Endodermal cell (in vitro differentiated cells): Measurements from ENCODE around the gene RAB40C. TPM values are rescaled to one million over a fixed set of nuclear protein-coding genes. Genes with fewer than 3 reads are reported as not detected.
A peak's percentile ranks its signal among the peaks of the same experiment; 100 is the strongest.

Source experiments
- DNase-seq: peaks from one replicate; pipeline ENCODE4 v3.0.0-alpha.2; 2017
- H3K27ac ChIP-seq: 2 replicates; pipeline ENCODE4 v1.5.1; 2013; ENCODE audit warnings: mild to moderate bottlenecking, low read depth, low read length, moderate library complexity
- H3K27me3 ChIP-seq: 2 replicates; pipeline ENCODE4 v1.6.1; 2013; ENCODE audit warnings: mild to moderate bottlenecking, low read length, moderate library complexity; ENCODE audit not compliant: insufficient read depth, control insufficient read depth, poor library complexity, severe bottlenecking
- H3K36me3 ChIP-seq: 2 replicates; pipeline ENCODE4 v1.7.0; 2013; ENCODE audit warnings: mild to moderate bottlenecking, low read length, moderate library complexity; ENCODE audit not compliant: control insufficient read depth, insufficient read depth
- H3K4me1 ChIP-seq: one replicate; pipeline ENCODE4 v1.7.0; 2013; ENCODE audit warnings: low read length; ENCODE audit not compliant: control insufficient read depth, insufficient read depth
- H3K4me3 ChIP-seq: 2 replicates; pipeline ENCODE4 v1.5.1; 2013; ENCODE audit warnings: mild to moderate bottlenecking, low read length, moderate library complexity
- H3K9ac ChIP-seq: 2 replicates; pipeline ENCODE4 v1.6.1; 2013; ENCODE audit warnings: mild to moderate bottlenecking, low read length, moderate library complexity; ENCODE audit not compliant: poor library complexity, severe bottlenecking; ENCODE audit errors: extremely low read depth
- H3K9me3 ChIP-seq: 2 replicates; pipeline ENCODE4 v1.6.1; 2013; ENCODE audit warnings: mild to moderate bottlenecking, low read length, moderate library complexity; ENCODE audit not compliant: control insufficient read depth
- H3K27ac Mint-ChIP-seq: 2 replicates; pipeline ENCODE4 v1.8.0; 2020; ENCODE audit warnings: mixed read lengths
- H3K27me3 Mint-ChIP-seq: 2 replicates; pipeline ENCODE4 v1.8.0; 2021; ENCODE audit warnings: mild to moderate bottlenecking, mixed read lengths; ENCODE audit not compliant: insufficient read depth
- H3K36me3 Mint-ChIP-seq: 2 replicates; pipeline ENCODE4 v1.8.0; 2020; ENCODE audit warnings: low read depth, mixed read lengths
- H3K4me1 Mint-ChIP-seq: 2 replicates; pipeline ENCODE4 v1.8.0; 2020; ENCODE audit warnings: mixed read lengths
- H3K4me3 Mint-ChIP-seq: 2 replicates; pipeline ENCODE4 v1.8.0; 2020; ENCODE audit warnings: mild to moderate bottlenecking, moderate library complexity, mixed read lengths
- H3K9me3 Mint-ChIP-seq: 2 replicates; pipeline ENCODE4 v1.8.0; 2020; ENCODE audit warnings: mild to moderate bottlenecking, mixed read lengths
- WGBS, 2 experiments: methylation state at CpG; one replicate each; pipeline versions ENCODE4 v1.1.5 to v1.1.7; 2013; ENCODE audit warnings: missing lambda C conversion rate in 2 of 2, mixed read lengths in 1 of 2; ENCODE audit not compliant: insufficient coverage in 1 of 2, insufficient read length in 1 of 2; 5-methylcytosine and 5-hydroxymethylcytosine counted together
- total RNA-seq, 2 donors: library from RNA; stranded (reverse); fragmentation: NEBNext Ultra II Directional in 1 of 2; extraction: Animal tissue kit (Norgen Biotek cat#: 25700) in 1 of 2; gene quantifications; 2 replicates in 1 of 2; 3 replicates in 1 of 2; pipeline ENCODE4 v1.2.1, GENCODE V29; 2021
- TF ChIP-seq, protein P1 (sequence below): fragments of 200-600 bp; sonication (generic); conservative IDR thresholded peaks from 2 replicates; pipeline ENCODE4 v1.5.0; 2021; ENCODE audit warnings: antibody characterized with exemption, mild to moderate bottlenecking

Gene RAB40C
- total RNA-seq, 2 donors from 2014 or later = 21.3 to 25.9 TPM

DNA sequence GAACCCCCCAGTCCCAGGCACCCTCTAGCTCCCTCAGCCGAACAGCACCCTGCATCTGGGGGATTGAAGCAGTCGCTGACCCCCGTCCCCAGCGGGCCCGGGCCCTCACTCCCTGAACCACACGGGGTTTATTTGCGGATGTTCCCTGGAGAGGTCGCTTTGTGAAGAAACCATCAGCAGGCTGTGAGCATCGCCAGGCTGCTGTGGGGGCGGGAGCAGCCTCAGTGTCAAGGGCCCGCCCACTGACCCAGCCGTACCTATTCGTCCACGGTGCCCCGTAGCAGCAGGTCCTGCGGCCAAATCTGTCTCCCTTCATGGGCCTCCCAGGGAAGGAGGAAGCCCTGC is 6.4 kb upstream of the RAB40C start:
- no peaks in the 10 kb centered on the region for H3K36me3 ChIP-seq
- 38 to 44% methylated on average over 9 to 16 of the region's 16 CpGs for WGBS, 2 experiments
- no peaks in the 10 kb centered on the region for H3K9me3 Mint-ChIP-seq
- H3K4me3 Mint-ChIP-seq = no peak overlapping the region
- H3K36me3 Mint-ChIP-seq = peaks cover 5% of the 10 kb centered on the region
- peak; percentile 79 for DNase-seq
- H3K9me3 ChIP-seq = no peaks in the 10 kb centered on the region
- peaks cover 2% of the 10 kb centered on the region for H3K4me1 Mint-ChIP-seq
- no peaks in the 10 kb centered on the region for H3K4me1 ChIP-seq
- H3K27me3 Mint-ChIP-seq = peaks cover 26% of the 10 kb centered on the region
- no peak overlapping the region for H3K4me3 ChIP-seq
- no peak overlapping the region for H3K27ac Mint-ChIP-seq
- no peak overlapping the region for H3K9ac ChIP-seq
- peaks cover 12% of the 10 kb centered on the region for H3K27me3 ChIP-seq
- H3K27ac ChIP-seq = no peak overlapping the region
- TF ChIP-seq, protein P1, sequence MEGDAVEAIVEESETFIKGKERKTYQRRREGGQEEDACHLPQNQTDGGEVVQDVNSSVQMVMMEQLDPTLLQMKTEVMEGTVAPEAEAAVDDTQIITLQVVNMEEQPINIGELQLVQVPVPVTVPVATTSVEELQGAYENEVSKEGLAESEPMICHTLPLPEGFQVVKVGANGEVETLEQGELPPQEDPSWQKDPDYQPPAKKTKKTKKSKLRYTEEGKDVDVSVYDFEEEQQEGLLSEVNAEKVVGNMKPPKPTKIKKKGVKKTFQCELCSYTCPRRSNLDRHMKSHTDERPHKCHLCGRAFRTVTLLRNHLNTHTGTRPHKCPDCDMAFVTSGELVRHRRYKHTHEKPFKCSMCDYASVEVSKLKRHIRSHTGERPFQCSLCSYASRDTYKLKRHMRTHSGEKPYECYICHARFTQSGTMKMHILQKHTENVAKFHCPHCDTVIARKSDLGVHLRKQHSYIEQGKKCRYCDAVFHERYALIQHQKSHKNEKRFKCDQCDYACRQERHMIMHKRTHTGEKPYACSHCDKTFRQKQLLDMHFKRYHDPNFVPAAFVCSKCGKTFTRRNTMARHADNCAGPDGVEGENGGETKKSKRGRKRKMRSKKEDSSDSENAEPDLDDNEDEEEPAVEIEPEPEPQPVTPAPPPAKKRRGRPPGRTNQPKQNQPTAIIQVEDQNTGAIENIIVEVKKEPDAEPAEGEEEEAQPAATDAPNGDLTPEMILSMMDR = no peak

DNA sequence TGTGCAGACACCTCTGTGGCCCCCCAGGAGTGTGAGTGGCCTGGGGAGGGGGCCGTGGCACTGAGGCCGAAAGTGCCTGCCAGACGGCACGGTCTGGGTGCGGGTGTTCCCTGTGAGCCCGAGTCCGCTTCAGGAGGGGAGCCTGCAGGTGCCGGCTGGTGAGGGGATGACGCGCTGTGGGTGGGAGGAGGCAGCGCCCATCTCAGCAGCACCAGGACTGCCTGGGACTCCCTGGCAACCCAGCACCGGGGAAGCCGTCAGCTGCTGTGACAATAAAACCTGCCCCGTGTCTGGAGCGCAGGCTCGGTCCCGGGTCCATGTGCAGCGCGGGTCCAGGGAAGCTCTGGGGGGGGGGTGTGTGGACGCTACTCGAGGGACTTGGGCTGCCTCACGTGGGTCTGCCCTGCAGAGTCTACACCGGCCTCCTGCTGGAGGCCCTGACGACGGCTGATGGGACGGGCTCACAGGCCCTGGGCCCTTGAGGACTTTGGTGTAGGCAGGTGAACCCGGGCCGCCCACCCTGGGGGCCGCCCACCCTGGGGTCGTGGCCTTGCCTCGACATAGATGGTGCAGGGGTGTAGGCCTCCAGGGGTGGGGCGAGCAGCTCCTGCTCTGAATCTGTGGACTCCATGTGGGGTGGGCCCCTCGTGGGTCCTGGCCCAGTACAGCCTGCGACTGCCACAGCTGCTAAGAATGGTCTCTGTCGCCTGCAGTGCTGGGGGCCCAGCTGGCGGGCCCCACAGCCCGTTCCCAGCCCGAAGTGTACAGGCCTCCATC is 5.9 kb upstream of the RAB40C start:
- H3K27ac Mint-ChIP-seq = no peak overlapping the region
- Histone ChIP-seq H3K27ac (no peak overlapping the region), H3K27me3 (peaks cover 12% of the 10 kb centered on the region), H3K9ac (no peak overlapping the region), H3K4me1 (no peaks in the 10 kb centered on the region), H3K9me3 (no peaks in the 10 kb centered on the region), H3K4me3 (no peak overlapping the region), H3K36me3 (no peaks in the 10 kb centered on the region)
- H3K4me3 Mint-ChIP-seq = no peak overlapping the region
- peak; percentile 68 for DNase-seq
- peaks cover 5% of the 10 kb centered on the region for H3K36me3 Mint-ChIP-seq
- TF ChIP-seq, protein P1 = no peak
- WGBS, 2 experiments = 61 to 65% methylated on average over 22 to 37 of the region's 38 CpGs
- peaks cover 26% of the 10 kb centered on the region for H3K27me3 Mint-ChIP-seq
- no peaks in the 10 kb centered on the region for H3K9me3 Mint-ChIP-seq
- peaks cover 2% of the 10 kb centered on the region for H3K4me1 Mint-ChIP-seq

DNA sequence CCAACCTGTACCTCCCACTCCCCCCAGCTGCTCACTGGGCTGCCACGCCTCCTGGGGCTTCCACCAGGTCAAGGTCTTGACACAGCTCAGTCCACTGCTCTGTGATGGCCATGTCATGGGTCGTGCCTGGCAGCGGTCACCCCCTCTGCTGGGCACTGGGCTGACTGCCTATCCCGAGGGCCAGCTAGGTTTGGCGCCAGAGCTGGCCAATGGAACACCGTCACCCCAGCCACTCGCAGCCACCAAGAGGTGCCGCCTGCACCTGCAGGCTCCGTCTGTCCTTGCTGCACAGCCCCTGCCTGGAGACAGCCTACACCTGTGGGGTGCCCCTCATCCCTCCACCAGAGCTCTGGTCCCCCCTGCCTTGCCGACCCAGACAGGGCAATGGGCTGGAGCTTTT is 4.5 kb upstream of the RAB40C start:
- Histone ChIP-seq H3K9me3 (no peaks in the 10 kb centered on the region), H3K4me3 (no peak overlapping the region), H3K9ac (no peak overlapping the region), H3K36me3 (no peaks in the 10 kb centered on the region), H3K27ac (no peak overlapping the region), H3K27me3 (peaks cover 12% of the 10 kb centered on the region), H3K4me1 (no peaks in the 10 kb centered on the region)
- Mint-ChIP-seq H3K4me1 (peaks cover 2% of the 10 kb centered on the region), H3K4me3 (no peak overlapping the region), H3K27me3 (peaks cover 26% of the 10 kb centered on the region), H3K9me3 (no peaks in the 10 kb centered on the region), H3K36me3 (peaks cover 5% of the 10 kb centered on the region), H3K27ac (no peak overlapping the region)
- WGBS, 2 experiments = 46 to 57% methylated on average over 9 to 10 of the region's 10 CpGs
- TF ChIP-seq, protein P1 = peak; percentile 48
- peak; percentile 81 for DNase-seq
